ENCODE results near the gene AHCYL2. TPM values are rescaled to one million over a fixed set of nuclear protein-coding genes. Genes with fewer than 3 reads are reported as not detected.

AHCYL2 gene
- total RNA-seq, 4 donors from 2014 or later = 10.9 to 19.4 (median 14.6) TPM

GRCh38 chr7:129462420-129462819, 237.6 kb downstream of the AHCYL2 start:
- no peak for TF ChIP-seq CTCF (IDR thresholded peaks at IDR 0.05)
- no peak for DNase-seq (ENCODE audit: low spot score)
- no peak for ATAC-seq (ENCODE audit: low FRiP score)

GRCh38 chr7:129464194-129464593, 239.4 kb downstream of the AHCYL2 start:
- DNase-seq (ENCODE audit: low spot score) (no peak), ATAC-seq (ENCODE audit: low FRiP score) (no peak)
- no peak for TF ChIP-seq CTCF (IDR thresholded peaks at IDR 0.05)

GRCh38 chr7:129465080-129465479, 240.2 kb downstream of the AHCYL2 start:
- no peak for TF ChIP-seq CTCF (IDR thresholded peaks at IDR 0.05)
- no peak for ATAC-seq (ENCODE audit: low FRiP score)
- DNase-seq (ENCODE audit: low spot score) = no peak

DNA sequence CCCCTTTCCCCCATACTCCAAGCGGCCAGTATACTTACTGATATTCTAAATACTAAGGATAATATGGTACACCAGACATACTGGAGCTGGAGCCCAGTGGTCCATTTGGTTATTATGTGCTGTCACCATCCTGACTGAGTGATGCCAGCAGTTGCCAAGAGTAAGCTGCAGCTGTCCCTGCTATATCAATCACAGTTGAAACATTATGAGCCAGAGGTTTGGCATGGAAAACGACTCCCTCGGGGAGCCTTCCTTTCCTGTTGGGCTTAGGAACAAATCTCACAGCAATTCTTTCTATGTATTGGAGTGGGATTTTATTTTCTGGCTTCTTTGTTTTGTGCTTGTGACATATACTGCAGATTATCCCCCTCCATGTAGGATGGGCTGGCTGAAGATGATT, 242.0 kb downstream of the AHCYL2 start:
- no peak for TF ChIP-seq CTCF (IDR thresholded peaks at IDR 0.05)
- ATAC-seq (ENCODE audit: low FRiP score) = no peak
- DNase-seq (ENCODE audit: low spot score) = no peak

GRCh38 chr7:129468087-129468486, 243.3 kb downstream of the AHCYL2 start:
- no peak for DNase-seq (ENCODE audit: low spot score)

GRCh38 chr7:129468547-129468946, 243.7 kb downstream of the AHCYL2 start:
- no peak for DNase-seq (ENCODE audit: low spot score)
- ATAC-seq (ENCODE audit: low FRiP score) = no peak
- TF ChIP-seq CTCF (IDR thresholded peaks at IDR 0.05) = no peak

More at GRCh38 chr7:129468087-129468486, 243.3 kb downstream of the AHCYL2 start:
- no peak for ATAC-seq (ENCODE audit: low FRiP score)
- TF ChIP-seq CTCF (IDR thresholded peaks at IDR 0.05) = no peak

DNA sequence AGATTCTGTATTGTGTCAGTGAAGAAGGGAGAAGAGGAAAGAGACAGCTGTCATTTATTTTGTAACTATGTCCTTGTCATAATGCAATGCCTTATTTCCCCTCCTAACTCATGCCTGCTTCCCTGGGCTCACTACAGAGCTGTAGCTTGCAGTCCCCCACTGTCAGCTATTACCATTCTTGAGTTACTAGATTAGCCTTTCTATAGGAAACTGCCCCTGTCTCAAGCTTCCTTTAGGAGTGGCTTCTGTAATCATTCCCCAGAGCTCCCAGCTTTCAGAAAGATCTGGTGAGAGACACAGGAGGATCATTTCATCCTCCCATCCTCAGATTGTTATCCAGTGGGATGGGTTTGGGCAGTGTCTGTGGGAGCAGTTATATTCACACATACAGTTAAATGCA, 245.1 kb downstream of the AHCYL2 start:
- ATAC-seq (ENCODE audit: low FRiP score) = no peak

More for the DNA sequence above, 245.1 kb downstream of the AHCYL2 start:
- no peak for TF ChIP-seq CTCF (IDR thresholded peaks at IDR 0.05)
- DNase-seq (ENCODE audit: low spot score) = no peak

Data from omental fat pad (tissue), 4 donors.